ENCODE data around the gene MDFI.

MDFI gene

DNA sequence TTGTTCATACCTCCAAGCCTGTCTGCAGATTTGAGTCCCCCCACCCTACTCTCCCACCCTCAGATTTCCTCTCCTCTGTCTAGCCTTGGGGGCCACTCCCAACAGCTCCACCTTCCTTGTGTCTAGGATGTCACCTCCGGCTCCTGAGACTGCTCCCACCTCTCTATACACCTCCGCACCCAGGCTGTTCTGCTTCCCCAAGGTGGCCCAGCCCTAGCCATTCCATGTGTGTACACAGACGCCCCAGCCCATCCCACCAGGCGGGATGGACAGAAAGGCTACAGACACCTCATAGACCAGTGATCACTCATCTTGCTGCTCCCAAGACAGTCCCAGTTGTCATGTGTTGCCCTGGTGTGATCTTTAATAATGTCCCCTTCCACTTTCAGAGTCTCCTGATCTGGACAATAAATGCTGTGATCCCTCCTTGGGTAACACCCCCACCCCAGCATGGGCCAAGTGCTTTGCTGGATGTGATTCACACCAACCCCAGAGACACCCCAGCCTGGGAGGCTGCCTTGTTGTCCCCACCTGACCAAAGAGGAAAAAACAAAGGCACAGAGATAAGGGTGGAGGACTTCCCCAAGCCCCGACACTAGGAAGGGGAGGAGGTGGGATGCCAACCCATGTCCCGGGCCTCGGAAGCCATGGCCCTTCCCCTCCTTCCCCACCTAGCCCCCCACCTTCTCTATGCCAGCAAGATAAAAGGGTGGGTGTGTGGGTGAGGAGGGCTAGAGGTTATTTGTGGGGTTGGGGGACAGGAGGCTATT is 36.1 kb downstream of the MDFI start:
- DNase-seq: no peak

DNA sequence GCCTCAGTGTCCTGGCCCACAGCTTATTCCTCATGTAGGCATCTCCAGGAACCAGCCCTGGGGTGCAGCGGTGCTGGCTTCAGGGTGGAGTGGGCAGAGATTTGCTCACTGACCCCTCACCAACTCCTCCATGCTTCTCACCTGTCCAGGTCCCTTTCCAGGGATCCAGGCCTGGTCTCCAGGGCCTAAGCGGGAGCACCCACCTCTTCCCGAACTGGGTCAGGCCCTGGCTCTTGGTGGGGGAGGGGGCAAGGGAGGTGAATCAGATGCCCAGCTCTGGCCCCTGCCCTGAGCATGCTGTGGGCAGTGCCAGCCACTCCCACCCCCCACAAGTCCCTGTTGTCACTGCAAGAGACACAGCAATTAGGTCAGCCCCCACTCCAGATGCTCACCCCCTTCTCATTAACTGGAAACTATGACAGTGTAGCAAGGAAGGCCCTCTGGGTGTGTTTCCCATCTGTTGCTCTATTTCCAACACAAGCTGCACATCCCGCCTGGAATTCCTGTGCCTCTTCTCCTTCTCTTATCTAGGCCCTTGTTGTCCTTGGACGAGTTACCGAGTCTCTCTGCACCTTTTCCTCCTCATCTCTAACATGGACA is 37.0 kb downstream of the MDFI start:
- no peak for DNase-seq

GRCh38 chr6:41675992-41676391 is 37.7 kb downstream of the MDFI start:
- DNase-seq: no peak

GRCh38 chr6:41676431-41676830 is 38.2 kb downstream of the MDFI start:
- no peak for DNase-seq

GRCh38 chr6:41677124-41677921 is 39.1 kb downstream of the MDFI start:
- no peak for DNase-seq

- DNase-seq: no peak
Observed at GRCh38 chr6:41678511-41679084, 40.3 kb downstream of the MDFI start.

DNA sequence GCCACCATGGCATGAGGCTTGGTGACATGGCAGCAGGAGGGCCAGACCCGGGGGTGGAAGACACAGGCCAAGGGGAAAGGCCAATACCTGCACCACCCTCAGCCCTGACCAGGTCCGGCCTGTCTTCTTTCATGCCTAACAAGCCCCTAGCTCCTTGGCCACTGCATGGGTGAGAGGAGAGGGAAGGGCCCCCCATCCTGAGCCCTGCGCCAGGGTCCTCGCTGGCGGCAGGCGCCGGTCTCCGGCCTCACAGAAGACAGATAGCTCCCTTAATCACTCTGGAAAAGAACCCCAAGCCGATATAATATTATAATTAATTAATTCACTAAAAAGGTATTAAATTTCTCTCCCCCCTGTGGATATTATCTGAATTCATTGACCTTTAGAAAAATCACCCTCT is 41.4 kb downstream of the MDFI start:
- DNase-seq: no peak

- no peak for DNase-seq
Observed at GRCh38 chr6:41680182-41680965, 42.1 kb downstream of the MDFI start.

DNA sequence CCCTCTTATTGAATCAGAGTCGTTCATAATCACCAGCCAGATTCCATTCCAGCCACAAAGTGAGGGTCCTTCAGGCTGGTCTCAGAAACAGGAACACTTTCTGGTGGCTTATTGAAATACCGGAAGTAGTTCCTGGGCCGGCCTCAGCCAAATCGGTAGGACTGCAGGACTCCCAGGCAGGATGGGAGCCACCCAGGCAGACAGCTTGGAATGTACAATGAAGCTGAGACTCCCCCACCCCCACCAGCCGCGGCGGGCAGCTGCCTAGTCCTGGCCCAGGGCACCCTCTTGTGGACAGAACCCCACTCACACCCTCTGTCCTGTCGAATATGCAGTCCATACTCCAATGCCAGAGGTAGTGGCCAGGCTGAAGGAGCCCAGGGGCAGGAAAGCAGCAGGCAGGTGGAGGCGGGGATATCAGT is 43.8 kb downstream of the MDFI start:
- peak; percentile 76 for DNase-seq

- DNase-seq: no peak
Observed at GRCh38 chr6:41682497-41683272, 44.4 kb downstream of the MDFI start.

GRCh38 chr6:41683273-41683522 is 44.9 kb downstream of the MDFI start:
- no peak for DNase-seq

DNA sequence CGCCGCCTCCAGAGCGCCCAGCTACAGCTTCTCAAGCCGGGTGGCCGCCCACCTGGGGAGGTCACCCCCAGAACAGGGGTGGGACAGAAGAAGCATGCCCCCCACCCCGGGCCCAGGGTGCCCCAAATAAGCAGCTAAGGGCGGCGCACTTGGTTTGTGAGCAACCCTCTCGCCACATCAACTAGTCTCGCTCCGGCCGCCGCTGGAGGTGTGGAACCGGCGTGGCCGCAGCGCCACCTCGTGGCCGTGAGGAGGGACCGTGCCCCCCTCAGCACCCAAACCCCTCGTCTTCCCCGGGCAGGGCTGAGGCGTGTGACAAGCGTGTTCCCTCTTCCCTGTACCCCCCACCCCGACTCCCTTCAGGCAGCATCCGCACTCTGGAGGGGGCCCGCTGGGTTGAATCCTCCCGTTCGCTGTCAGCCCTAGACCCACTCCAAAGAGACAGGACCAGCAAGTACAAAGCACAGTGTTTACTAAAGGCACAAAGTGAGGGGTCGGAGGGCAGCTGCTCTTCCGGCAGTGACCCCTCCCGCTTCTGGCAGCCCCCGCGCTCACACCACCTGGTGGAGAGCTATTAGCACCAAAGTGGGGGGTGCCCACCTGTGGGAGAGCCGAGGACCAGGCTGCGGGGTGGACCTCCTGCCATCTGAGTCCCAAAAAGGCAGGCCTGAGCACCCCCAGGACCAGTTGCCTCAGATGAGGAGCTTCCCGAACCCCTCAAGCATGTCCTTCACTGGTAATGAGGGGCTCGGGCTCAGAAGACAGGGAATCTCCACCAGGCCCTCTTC is 45.4 kb downstream of the MDFI start:
- DNase-seq: peak; percentile 82

DNA sequence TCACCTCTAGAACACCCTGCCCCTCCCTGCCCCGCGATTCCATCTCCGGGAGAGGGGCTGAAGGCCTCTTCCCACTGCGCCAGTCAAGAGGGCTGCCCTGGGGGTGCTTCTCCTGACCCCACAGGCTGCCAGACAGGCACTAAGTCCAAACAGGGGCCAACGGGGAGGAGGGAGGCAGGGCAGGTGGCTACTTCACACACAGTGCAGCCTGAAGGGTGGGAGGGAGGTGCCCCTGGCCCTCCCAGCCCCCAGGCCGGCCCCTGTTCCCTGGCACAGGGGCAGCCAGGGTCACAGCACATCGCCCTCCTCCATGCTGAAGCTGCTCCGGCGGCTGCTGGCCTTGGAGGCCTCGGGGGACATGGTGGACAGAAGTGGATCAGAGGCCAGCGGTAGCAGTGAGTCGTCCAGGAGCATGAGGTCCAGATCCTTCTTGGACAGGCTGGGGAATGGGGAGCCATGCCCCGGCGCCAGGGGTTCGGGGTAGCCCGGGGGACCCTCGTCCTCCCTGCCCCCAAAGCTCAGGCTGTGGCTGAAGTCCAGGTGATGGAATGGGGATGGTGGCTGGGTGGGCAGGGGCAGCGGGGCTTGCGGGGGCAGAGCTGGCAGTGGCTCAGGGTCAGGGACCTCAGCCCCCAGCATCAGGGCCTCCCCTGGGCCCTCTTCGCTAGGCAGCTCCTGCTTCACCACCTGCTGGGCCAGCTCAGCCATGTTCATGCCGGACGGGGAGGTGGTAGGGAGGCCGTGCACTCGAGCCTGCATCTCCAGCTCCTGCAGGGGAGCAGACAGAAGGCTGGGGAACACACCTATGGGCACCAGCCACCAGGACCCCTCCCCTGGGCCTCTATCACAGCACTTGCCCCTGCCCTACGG is 46.3 kb downstream of the MDFI start:
- DNase-seq: no peak

GRCh38 chr6:41685641-41686380 is 47.5 kb downstream of the MDFI start:
- no peak for DNase-seq

- DNase-seq: no peak
Observed at GRCh38 chr6:41687501-41688175, 49.4 kb downstream of the MDFI start.

- no peak for DNase-seq
Observed at GRCh38 chr6:41688256-41688965, 50.1 kb downstream of the MDFI start.

DNA sequence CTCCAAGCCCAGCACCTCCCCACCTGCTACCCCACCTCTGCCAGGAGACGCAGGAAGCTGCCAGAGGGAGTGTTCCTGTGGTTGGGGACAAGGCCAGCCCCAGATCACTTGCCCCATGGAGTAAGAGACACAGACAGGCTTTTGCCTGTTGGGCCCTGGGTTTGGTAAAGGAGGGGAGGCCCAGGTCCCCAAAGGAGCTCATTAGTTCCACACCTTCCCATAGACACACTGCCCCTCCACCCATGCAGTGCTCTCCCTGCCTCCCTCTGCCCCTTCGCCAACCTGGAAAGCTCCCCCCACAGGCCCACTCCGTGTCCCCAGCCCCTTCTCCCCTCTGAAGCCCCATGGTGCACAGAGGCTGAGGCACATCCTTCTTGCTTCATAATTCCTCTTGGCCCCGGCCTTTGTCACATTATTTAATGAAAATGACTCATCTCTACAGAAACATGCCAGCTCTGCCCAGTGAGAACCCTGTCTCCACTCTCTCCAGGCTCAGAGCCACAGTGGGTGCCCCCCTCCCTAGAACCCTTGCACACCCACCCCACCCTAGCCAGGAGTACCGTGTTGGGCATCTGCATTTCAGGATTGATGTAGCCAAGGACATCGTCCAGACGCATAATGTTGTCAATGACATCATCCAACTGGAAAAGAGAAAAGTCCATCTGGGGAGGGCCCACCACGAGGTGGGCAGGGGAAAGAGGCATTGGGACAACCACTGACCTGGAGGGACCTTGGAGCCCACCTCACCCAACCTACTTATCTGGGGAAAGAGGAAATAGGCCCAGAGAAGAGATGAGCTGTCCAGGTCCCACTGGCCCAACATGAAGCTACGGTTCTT is 51.1 kb downstream of the MDFI start:
- DNase-seq: no peak

Data from stimulated activated CD4-positive, alpha-beta T cell treated with anti-CD3 and anti-CD28 coated beads, Interleukin-1b, Interleukin-23, amount 100 ng/mL, for 48 hours (primary cell).